ENCODE results near the gene KLK8. TPM values are rescaled to one million over a fixed set of nuclear protein-coding genes. Genes with fewer than 3 reads are reported as not detected.

KLK8 gene
- total RNA-seq, 2 donors from 2014 or later: 2.9 TPM; not detected in 1

GRCh38 chr19:50957587-50957986, 43.8 kb downstream of the KLK8 start:
- no peak for TF ChIP-seq CTCF (IDR thresholded peaks at IDR 0.05)
- no peaks in the 10 kb centered on the region for H3K36me3 ChIP-seq
- H3K4me3 ChIP-seq: no peak overlapping the region
- H3K27me3 ChIP-seq: no peaks in the 10 kb centered on the region
- no peak overlapping the region for H3K27ac ChIP-seq
- H3K4me1 ChIP-seq: no peaks in the 10 kb centered on the region
- no peaks in the 10 kb centered on the region for H3K9me3 ChIP-seq
- no peak for DNase-seq (ENCODE audit: low spot score)

GRCh38 chr19:50952910-50953309, 48.5 kb downstream of the KLK8 start, which contains the start of gene KLK5:
Gene KLK5, minus strand, starts transcription at chr19:50953038. Its CDS starts 381 bp downstream, at chr19:50952657.
- no peak within 1 kb of the TSS for H3K27ac ChIP-seq
- no peaks in the 10 kb centered on the region for H3K4me1 ChIP-seq
- no peak for TF ChIP-seq CTCF (IDR thresholded peaks at IDR 0.05)
- H3K9me3 ChIP-seq: no peaks in the 10 kb centered on the region
- H3K36me3 ChIP-seq: no peaks in the 10 kb centered on the region
- DNase-seq (ENCODE audit: low spot score): no peak
- no peaks in the 10 kb centered on the region for H3K27me3 ChIP-seq
- H3K4me3 ChIP-seq: no peak within 1 kb of the TSS

- Histone ChIP-seq H3K36me3 (no peaks in the 10 kb centered on the region), H3K27ac (no peak overlapping the region), H3K4me3 (no peak overlapping the region), H3K4me1 (no peaks in the 10 kb centered on the region), H3K27me3 (no peaks in the 10 kb centered on the region), H3K9me3 (peaks cover 0 to 3% of the 10 kb centered on the region in 2 donors)
- no peak for DNase-seq (ENCODE audit: low spot score)
- TF ChIP-seq CTCF (IDR thresholded peaks at IDR 0.05): no peak
Observed at GRCh38 chr19:50949861-50950260, 51.5 kb downstream of the KLK8 start.

- no peak for TF ChIP-seq CTCF (IDR thresholded peaks at IDR 0.05)
- Histone ChIP-seq H3K4me1 (no peaks in the 10 kb centered on the region), H3K27ac (no peak overlapping the region), H3K9me3 (peaks cover 0 to 3% of the 10 kb centered on the region in 2 donors), H3K27me3 (no peaks in the 10 kb centered on the region), H3K4me3 (no peak overlapping the region), H3K36me3 (no peaks in the 10 kb centered on the region)
- DNase-seq (ENCODE audit: low spot score): no peak
Observed at GRCh38 chr19:50947123-50947522, 54.3 kb downstream of the KLK8 start.

Other genes starting within 250 kb of the KLK8 start
- gene GPR32, start 231.1 kb downstream of the KLK8 start, total RNA-seq: not detected
- not detected for gene ACP4, start 211.2 kb downstream of the KLK8 start, total RNA-seq
- gene KLK1, start 177.8 kb downstream of the KLK8 start, total RNA-seq: under 1 TPM in 1 of 2 donors, not detected in 1; 0.51 TPM
- gene KLK15, start 168.0 kb downstream of the KLK8 start, total RNA-seq: not detected
- not detected for gene KLK3, start 146.7 kb downstream of the KLK8 start, total RNA-seq
- not detected for gene KLK2, start 128.2 kb downstream of the KLK8 start, total RNA-seq
- gene KLK4, start 90.2 kb downstream of the KLK8 start, total RNA-seq: not detected
- 1 to 10 TPM; 2.6 to 3.1 TPM for gene KLK5, start 48.6 kb downstream of the KLK8 start, total RNA-seq
- gene KLK6, start 32.0 kb downstream of the KLK8 start, total RNA-seq: not detected
- 1 to 10 TPM; 1.5 to 1.6 TPM for gene KLK7, start 17.7 kb downstream of the KLK8 start, total RNA-seq
- gene KLK10, start 18.1 kb upstream of the KLK8 start, total RNA-seq: 1 to 10 TPM in 1 of 2 donors, not detected in 1; 4.5 TPM
- gene KLK11, start 25.0 kb upstream of the KLK8 start, total RNA-seq: 10 to 100 TPM; 12.5 to 24.4 TPM
- not detected for gene KLK12, start 33.4 kb upstream of the KLK8 start, total RNA-seq
- gene KLK13, start 63.5 kb upstream of the KLK8 start, total RNA-seq: not detected
- gene KLK14, start 81.3 kb upstream of the KLK8 start, total RNA-seq: under 1 TPM in 1 of 2 donors, not detected in 1; 0.35 TPM
- gene CTU1, start 106.8 kb upstream of the KLK8 start, total RNA-seq: 1 to 10 TPM; 4.8 to 7.7 TPM
- 1 to 10 TPM; 1.5 to 7.4 TPM for gene SIGLEC9, start 123.3 kb upstream of the KLK8 start, total RNA-seq
- 1 to 10 TPM in 1 of 2 donors, under 1 TPM in 1; 0.26 to 1.7 TPM for gene SIGLEC7, start 140.7 kb upstream of the KLK8 start, total RNA-seq
- gene CD33, start 223.5 kb upstream of the KLK8 start, total RNA-seq: 1 to 10 TPM; 2.3 to 4.2 TPM
- not detected for gene SIGLECL1, start 249.5 kb upstream of the KLK8 start, total RNA-seq